ENCODE measurements around the gene HIPK2. TPM values are rescaled to one million over a fixed set of nuclear protein-coding genes. Genes with fewer than 3 reads are reported as not detected.
A peak's percentile ranks its signal among the peaks of the same experiment; 100 is the strongest.

The HIPK2 gene
- total and polyA plus RNA-seq, 2 experiments from 2014 or later, result 23.2 to 47.0 TPM

GRCh38 chr7:139661043-139661440, 116.8 kb downstream of the HIPK2 start:
- DNase-seq (ENCODE audit: low read depth in 1 of 2, low spot score in 1 of 2), result no peak
- Histone ChIP-seq H3K4me1 (ENCODE audit: low read depth) (peaks cover 60% of the 10 kb centered on the region), H3K27me3 (no peaks in the 10 kb centered on the region), H3K9me3 (ENCODE audit: low read depth) (no peaks in the 10 kb centered on the region), H3K27ac (no peak overlapping the region), H3K36me3 (no peaks in the 10 kb centered on the region), H3K4me3 (no peak overlapping the region)
- TF ChIP-seq, protein P1, sequence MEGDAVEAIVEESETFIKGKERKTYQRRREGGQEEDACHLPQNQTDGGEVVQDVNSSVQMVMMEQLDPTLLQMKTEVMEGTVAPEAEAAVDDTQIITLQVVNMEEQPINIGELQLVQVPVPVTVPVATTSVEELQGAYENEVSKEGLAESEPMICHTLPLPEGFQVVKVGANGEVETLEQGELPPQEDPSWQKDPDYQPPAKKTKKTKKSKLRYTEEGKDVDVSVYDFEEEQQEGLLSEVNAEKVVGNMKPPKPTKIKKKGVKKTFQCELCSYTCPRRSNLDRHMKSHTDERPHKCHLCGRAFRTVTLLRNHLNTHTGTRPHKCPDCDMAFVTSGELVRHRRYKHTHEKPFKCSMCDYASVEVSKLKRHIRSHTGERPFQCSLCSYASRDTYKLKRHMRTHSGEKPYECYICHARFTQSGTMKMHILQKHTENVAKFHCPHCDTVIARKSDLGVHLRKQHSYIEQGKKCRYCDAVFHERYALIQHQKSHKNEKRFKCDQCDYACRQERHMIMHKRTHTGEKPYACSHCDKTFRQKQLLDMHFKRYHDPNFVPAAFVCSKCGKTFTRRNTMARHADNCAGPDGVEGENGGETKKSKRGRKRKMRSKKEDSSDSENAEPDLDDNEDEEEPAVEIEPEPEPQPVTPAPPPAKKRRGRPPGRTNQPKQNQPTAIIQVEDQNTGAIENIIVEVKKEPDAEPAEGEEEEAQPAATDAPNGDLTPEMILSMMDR (IDR thresholded peaks at IDR 0.05; ENCODE audit: low read depth, low read length), result no peak

- H3K4me3 ChIP-seq, result no peak overlapping the region
- no peaks in the 10 kb centered on the region for H3K36me3 ChIP-seq
- peaks cover 58% of the 10 kb centered on the region for H3K4me1 ChIP-seq (ENCODE audit: low read depth)
- no peaks in the 10 kb centered on the region for H3K27me3 ChIP-seq
- peak overlapping the region; percentile 90 for H3K27ac ChIP-seq
- DNase-seq (ENCODE audit: low read depth in 1 of 2, low spot score in 1 of 2), result no peak
- TF ChIP-seq, protein P1 (IDR thresholded peaks at IDR 0.05; ENCODE audit: low read depth, low read length), result no peak
- H3K9me3 ChIP-seq (ENCODE audit: low read depth), result no peaks in the 10 kb centered on the region
Observed at GRCh38 chr7:139660317-139661042, 117.3 kb downstream of the HIPK2 start.

GRCh38 chr7:139659922-139660316, 117.9 kb downstream of the HIPK2 start:
- Histone ChIP-seq H3K27me3 (no peaks in the 10 kb centered on the region), H3K4me1 (ENCODE audit: low read depth) (peaks cover 62% of the 10 kb centered on the region), H3K27ac (peak overlapping the region; percentile 90), H3K4me3 (no peak overlapping the region), H3K36me3 (no peaks in the 10 kb centered on the region), H3K9me3 (ENCODE audit: low read depth) (no peaks in the 10 kb centered on the region)
- TF ChIP-seq, protein P1 (IDR thresholded peaks at IDR 0.05; ENCODE audit: low read depth, low read length), result no peak
- DNase-seq (ENCODE audit: low read depth in 1 of 2, low spot score in 1 of 2), result no peak

DNA sequence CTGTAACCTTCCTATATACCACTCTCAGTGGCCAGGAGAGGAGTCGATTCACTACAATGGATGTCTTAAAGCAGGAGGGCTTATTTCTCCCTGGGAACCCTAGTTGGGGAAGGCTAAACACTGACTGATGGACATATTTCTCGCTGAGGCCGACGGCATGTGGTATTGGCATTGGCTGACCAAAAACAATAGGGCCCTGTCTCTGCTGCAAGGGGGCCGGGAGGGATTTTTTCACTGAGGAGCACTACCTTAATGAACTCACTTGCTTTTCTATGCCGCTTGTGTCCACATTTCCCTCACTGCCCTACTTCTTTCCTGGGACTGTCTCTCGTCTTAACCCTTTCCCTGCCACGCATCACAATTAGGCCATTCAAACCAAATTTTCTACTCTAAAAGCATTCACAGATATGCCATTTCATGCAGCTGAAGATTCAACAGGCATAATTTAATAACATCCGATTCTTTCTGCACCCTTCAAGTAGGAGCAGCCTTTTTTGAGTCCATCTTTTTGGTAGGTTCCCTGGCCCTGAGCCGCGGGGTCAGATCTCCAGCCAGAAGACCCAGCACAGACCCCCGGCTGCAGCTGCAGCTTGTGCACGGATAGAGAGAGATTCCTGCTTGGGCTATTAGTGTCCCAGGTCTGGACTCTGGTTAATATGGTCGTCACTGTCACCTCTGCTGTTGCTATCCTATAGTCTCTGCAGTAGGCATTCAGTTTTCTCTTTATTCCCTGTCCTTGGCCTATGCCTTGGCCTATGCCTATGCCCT, 118.7 kb downstream of the HIPK2 start:
- no peak for DNase-seq (ENCODE audit: low read depth in 1 of 2, low spot score in 1 of 2)
- Histone ChIP-seq H3K4me3 (no peak overlapping the region), H3K36me3 (no peaks in the 10 kb centered on the region), H3K27me3 (no peaks in the 10 kb centered on the region), H3K4me1 (ENCODE audit: low read depth) (peaks cover 67% of the 10 kb centered on the region), H3K9me3 (ENCODE audit: low read depth) (no peaks in the 10 kb centered on the region), H3K27ac (peak overlapping the region; percentile 90)
- TF ChIP-seq, protein P1 (IDR thresholded peaks at IDR 0.05; ENCODE audit: low read depth, low read length), result no peak

DNA sequence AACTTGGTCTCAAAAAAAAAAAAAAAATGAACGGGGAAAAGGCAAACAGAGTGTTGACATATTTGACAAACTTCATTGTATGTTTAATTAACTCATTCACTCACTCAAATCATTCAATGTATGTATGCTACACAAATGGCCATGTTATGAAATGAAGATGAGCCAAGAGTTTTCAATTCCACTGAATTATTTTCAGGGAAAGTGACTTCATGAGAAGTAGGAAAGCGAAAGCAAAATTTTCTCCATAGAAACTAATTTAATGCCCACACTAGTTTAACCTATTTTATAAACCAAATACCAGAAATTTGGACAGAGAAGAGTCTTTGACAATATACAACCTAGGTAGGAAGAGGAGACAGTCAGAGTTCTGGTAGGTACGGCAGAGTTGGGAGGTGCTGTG, 119.5 kb downstream of the HIPK2 start:
- H3K36me3 ChIP-seq, result no peaks in the 10 kb centered on the region
- TF ChIP-seq, protein P1 (IDR thresholded peaks at IDR 0.05; ENCODE audit: low read depth, low read length), result no peak

More for the DNA sequence above, 119.5 kb downstream of the HIPK2 start:
- no peaks in the 10 kb centered on the region for H3K27me3 ChIP-seq
- H3K4me1 ChIP-seq (ENCODE audit: low read depth), result peaks cover 65% of the 10 kb centered on the region
- H3K9me3 ChIP-seq (ENCODE audit: low read depth), result no peaks in the 10 kb centered on the region
- H3K4me3 ChIP-seq, result no peak overlapping the region
- H3K27ac ChIP-seq, result peak overlapping the region; percentile 90
- no peak for DNase-seq (ENCODE audit: low read depth in 1 of 2, low spot score in 1 of 2)
